ENCODE measurements around the gene MALT1.
"Not testable (repeated sequence)": the region's sequence is repeated elsewhere in the genome, so short reads cannot be mapped to it uniquely, and the experiment has no call there.

The MALT1 gene, protein sequence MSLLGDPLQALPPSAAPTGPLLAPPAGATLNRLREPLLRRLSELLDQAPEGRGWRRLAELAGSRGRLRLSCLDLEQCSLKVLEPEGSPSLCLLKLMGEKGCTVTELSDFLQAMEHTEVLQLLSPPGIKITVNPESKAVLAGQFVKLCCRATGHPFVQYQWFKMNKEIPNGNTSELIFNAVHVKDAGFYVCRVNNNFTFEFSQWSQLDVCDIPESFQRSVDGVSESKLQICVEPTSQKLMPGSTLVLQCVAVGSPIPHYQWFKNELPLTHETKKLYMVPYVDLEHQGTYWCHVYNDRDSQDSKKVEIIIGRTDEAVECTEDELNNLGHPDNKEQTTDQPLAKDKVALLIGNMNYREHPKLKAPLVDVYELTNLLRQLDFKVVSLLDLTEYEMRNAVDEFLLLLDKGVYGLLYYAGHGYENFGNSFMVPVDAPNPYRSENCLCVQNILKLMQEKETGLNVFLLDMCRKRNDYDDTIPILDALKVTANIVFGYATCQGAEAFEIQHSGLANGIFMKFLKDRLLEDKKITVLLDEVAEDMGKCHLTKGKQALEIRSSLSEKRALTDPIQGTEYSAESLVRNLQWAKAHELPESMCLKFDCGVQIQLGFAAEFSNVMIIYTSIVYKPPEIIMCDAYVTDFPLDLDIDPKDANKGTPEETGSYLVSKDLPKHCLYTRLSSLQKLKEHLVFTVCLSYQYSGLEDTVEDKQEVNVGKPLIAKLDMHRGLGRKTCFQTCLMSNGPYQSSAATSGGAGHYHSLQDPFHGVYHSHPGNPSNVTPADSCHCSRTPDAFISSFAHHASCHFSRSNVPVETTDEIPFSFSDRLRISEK

DNA sequence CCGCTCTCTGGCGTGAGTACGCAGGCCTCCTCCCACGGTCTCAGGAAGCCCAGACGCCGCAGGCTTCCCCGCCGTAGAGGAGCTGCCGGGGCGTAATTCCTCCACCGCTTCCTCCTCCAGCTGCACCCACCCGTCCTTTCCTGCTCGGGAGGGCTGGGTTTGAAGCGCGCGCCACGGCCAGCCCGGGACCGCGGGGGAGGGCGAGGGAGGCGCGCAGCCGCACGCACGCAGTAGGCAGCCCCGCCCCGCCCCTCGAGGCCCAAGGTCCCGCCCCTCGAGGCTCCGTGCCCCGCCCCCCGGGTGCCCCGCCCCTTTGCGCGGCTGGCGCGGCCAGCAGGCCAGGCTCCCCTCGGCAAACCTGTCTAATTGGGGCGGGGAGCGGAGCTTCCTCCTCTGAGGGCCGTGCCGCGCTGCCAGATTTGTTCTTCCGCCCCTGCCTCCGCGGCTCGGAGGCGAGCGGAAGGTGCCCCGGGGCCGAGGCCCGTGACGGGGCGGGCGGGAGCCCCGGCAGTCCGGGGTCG, at the start of gene MALT1:
Gene MALT1 (plus strand): TSS at position 355 of the 521 bp plus-strand sequence. CDS start 179 bp downstream, outside the sequence.
- DNase-seq (ENCODE audit: low read depth in 2 of 2, low spot score in 1 of 2) = peak; percentile 87 to 88

DNA sequence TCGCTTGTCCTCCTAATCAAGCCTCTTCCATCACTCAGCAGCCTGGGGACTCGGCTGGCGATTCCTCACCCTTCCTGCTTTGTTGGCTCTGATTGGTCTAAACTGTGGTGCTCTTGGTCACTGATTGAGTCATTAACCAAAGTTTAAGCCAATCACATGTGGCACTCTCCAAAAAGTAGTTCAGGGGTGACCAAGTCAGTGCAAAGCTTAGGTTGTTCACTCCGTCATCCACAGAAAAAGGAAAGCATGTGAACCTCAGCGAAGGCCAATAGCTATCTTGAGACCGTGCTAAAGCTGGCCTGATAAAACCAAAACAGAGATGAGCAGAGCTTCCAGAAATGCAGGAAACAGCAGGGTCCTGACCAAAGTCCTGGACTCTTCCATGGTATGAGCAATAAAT, 47.3 kb upstream of the MALT1 start:
- DNase-seq (ENCODE audit: low read depth in 2 of 2, low spot score in 1 of 2) = no peak

DNA sequence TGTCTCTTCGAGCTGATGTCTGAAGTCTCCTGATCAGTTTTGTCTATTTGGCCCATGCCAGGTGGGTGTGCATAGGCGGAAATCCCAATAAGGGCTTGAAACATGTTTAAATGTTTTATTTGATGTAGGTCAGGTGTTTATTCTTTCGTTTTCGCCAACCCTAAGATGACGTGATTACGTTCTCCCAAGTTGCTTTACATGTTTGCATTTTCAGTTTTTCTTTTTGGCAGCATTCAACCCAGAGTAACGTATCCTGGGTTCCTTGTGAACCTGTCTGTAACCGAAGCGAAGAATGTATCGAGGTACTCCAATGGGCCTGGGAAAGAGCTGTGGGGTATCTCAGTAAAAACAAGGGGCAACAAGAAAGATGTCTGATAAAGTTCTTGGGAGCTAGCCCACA, 45.4 kb upstream of the MALT1 start:
- DNase-seq (ENCODE audit: low read depth in 2 of 2, low spot score in 1 of 2) = no peak

DNA sequence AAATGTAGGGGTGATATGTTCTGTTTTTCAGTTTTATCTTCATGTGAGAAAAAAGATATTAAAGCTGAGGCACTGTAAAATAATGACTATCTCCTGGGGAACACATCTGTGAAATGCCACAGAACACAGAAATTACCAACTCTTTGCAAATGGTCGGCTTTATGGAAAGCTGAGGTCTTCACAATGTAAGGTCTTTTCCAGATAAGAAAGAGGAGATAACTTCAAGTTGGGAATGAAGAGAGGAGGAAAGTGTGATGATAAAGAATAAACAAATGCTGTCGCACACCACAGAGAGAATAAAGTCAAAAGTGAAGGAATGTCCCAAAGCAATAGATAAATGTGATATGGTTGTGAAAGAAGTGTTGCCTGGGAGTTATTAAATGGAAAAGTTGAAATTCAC, 41.2 kb upstream of the MALT1 start:
- DNase-seq (ENCODE audit: low read depth in 2 of 2, low spot score in 1 of 2) = no peak

DNA sequence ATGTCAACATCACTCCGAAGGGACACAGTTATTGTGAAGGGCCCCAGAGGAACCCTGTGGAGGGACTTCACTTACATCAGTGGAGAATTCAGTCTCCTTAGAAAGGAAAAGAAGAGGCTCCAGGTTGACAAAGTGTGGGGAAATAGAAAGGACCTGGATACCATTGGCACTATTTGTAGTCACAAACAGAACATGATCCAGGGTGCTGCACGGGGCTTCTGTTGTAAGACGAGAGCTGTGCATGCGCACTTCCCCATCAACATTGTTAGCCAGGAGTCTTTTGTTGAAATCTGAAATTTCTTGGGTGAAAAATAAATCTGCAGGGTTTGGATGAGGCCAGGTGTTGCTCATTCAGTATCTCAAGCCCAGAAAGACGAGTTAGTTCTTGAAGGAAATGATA, 40.0 kb upstream of the MALT1 start:
- no peak for DNase-seq (ENCODE audit: low read depth in 2 of 2, low spot score in 1 of 2)

DNA sequence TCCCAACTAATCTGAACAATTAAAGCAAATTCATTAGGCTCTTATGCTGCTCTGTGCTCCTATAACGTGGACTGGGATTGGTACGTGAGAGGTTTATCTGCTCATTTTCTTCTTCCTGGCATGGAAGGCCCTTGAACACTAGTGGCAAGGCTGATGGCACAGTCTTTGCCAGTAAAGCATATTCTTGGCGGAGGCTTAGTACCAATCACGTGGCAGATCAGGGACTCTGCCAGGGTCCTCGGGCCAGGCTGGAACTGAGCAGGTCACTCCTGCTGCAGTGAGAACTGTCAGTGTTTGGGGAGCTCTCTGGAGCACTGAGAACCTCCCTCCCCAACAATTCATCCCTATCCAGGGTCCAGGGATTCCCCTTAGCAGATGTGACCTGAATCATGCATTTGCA, 38.7 kb upstream of the MALT1 start:
- no peak for DNase-seq (ENCODE audit: low read depth in 2 of 2, low spot score in 1 of 2)

DNA sequence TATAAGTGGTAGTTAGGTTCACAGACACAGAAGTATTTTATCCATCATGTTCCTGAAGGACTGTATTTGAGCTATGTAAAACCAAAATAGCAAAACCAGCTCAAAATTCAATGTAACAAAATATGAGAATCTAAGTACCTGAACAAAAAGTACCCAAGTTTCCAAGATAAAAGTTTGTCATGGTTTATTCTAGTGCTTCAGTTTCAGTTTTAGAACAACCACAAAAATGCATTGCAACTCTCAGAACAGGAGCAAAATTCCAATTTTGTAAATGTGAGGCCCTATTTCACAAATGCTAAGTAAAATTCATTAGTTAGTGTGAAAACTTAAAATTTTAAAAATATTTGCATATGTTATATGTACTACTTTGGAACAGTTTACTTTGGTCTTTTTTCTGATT, 37.4 kb upstream of the MALT1 start:
- DNase-seq (ENCODE audit: low read depth in 2 of 2, low spot score in 1 of 2) = no peak

DNA sequence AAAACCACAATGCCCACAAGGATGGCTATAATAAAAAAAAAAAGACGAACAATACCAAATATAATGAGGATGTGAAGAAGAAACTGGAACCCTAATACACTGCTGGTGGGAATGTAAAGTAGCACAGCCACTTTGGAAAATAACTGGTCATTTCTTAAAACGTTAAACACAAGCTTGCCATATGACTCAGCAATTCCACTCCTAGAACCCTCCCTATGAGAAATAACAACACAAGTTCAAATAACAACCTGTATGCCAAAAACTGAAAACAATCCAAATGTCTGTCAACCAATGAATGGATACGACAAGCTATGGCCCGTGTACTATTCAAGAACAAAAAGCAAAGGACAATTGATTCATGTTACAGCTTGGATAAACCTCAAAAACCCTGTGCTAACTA, 35.4 kb upstream of the MALT1 start:
- DNase-seq (ENCODE audit: low read depth in 2 of 2, low spot score in 1 of 2) = no peak

DNA sequence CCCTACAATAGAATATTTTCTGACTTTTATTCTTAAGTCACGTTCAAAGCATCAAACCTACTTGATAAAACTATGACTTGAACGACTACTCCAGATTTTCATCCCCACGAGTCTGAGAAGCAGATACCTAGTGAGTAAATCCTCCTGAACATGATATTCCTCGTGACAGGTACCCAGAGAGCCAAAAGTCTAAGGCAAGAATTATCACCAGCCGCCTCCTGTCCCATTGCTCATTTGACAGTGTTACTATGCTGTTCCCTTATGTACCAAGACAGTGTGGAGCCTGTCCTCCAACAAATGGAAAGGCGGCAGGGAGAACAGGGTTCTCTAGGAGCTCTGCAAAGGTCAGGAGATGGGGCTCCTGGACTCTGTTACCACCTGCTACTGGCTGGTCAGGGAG, 34.1 kb upstream of the MALT1 start:
- DNase-seq (ENCODE audit: low read depth in 2 of 2, low spot score in 1 of 2) = no peak

DNA sequence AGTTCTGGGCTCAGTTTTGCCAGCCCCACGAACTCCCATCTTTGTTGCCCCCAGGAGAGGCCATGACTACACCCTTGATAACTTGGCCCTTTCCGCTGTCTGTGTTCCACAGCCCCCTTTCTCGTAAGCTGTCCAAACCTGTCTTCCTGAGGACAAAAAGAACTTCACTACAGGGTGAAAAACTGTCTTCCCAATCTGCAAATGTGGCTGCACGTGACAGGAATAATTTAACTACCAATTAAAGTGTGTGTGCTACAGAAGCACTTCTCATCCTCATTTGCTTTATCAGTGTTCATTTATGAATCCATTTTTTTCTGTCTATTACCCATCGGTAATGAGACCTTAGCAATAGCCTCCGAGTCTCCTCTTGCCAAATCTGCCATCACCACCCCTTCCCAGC, 33.3 kb upstream of the MALT1 start:
- no peak for DNase-seq (ENCODE audit: low read depth in 2 of 2, low spot score in 1 of 2)

DNA sequence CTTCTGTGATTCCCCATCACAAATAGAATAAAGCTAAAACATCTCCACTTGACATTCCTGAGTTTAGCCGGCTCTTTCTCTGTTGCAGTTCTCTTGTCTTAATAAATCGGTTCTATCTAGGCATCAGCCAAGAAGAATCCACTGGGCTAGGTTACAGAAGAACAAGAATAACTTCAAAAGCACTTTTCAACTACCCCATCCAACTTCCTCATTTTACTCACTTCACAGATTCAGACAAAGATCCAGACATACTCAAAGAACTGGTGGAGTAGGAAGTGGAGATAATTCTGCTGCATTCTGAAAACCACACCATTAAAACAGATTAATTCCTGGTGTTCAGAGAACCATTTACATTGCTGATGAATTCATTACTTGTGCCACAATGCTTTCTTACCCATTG, 32.8 kb upstream of the MALT1 start:
- DNase-seq (ENCODE audit: low read depth in 2 of 2, low spot score in 1 of 2) = no peak

DNA sequence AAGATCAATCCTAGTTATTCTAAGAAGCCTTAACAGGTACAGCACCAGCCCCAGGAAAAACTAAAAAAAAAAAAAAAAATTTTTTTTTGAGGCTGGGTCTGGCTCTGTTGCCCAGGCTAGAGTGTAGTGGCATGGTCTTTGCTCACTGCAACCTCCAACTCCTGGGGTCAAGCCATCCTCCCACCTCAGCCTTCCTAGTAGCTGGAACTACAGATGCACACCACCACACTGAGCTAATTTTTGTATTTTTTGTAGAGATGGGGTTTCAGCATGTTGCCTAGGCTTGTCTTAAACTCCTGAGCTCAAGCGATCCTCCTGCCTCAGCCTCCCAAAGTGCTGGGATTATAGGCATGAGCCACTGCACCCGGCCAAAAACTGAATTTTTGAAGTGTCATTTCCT, 32.0 kb upstream of the MALT1 start:
- DNase-seq (ENCODE audit: low read depth in 2 of 2, low spot score in 1 of 2) = no peak

DNA sequence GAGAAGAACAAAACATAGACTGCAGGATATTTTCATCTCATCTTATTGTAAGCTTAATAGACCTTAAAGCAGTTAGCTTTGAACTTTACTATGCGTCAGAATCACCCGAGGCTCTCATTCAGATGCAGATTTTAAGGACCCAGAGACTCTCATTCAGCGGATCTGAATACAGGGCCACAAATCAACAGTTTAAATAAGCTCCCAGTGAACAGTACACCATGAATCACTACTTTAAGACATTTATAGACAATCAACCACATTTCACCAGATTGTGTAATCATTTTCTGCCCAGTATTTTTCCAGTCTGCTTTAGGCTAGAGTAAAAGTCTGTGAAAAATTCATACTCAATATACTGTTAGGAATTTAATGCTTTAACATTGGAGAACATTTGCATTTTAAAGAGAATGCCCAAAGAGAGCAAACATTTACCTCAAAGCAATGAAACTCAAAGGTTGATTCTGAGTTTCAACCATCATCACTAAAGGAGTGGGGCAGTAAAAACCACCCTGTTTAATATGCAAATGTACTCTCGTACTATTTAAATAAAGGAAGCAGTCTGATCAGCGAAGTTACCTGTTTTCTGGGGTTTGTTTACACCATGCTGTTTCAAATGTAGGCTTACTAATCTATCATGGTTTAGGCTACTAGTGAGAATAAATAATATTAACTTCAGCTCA, 31.4 kb upstream of the MALT1 start:
- no peak for DNase-seq (ENCODE audit: low read depth in 2 of 2, low spot score in 1 of 2)

DNA sequence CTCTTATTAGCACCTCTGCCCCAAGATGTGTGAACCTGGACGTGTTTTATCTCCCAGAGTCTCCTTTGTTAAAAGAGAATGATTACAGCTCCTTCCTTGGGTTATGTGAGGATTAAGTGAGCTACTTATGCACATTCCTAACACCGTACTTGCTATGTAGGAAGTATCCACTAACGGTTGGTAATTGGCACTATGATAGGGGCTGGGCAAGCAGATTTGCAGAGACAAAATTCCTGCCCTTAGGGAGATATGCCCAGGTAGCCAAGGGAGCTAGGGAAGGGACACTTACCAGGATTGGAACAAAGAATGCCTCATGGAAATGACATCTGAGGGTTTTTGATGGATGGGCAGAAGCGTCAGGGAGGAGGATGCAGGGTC, 30.8 kb upstream of the MALT1 start:
- DNase-seq (ENCODE audit: low read depth in 2 of 2, low spot score in 1 of 2) = no peak

DNA sequence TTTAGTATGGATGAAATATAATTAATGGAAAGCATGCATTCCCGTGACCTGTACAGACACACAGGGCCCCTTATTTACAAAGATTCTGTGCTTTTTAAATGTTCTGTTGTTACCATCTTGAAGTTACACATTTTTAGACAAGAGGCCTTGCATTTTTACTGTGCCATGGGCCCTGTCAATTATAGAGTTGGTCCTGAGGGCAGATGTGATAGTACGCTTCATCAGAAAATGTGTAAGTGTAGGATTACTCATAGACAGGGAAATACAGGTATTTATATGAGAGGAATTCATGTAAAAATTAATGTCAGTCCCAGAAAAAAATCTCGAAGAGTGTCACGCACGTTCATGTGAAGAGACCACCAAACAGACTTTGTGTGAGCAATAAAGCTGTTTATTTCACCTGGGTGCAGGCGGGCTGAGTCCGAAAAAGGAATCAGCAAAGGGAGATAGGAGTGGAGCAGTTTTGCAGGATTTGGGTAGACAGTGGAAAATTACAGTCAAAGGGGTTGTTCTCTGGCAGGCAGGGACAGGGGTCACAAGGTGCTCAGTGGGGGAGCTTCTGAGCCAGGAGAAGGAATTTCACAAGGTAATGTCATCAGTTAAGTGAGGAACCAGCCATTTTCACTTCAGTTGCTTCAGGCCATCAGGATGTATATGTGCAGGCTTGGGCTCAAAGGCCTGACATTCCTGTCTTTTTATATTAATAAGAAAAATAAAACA, 30.2 kb upstream of the MALT1 start:
- no peak for DNase-seq (ENCODE audit: low read depth in 2 of 2, low spot score in 1 of 2)

DNA sequence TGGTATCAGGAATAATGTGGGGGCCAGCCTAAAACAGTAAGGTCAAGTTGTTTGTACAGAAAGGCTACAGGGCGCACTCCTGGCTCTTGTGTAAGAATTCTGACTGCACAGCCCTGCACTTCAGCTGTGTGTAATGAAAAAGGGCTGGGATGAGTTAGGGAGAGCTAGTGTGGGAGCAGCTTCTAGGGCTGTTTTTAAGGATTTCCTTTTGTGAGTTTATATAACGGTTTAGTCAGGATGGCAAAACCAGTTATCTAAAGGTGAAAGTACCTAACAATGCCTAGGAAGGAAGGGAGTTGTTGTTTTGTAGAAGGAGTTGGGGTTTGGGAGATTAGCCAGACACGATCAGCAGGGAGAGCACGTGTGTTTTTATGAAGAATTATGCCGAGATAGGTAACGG, 27.7 kb upstream of the MALT1 start:
- DNase-seq (ENCODE audit: low read depth in 2 of 2, low spot score in 1 of 2) = not testable (repeated sequence)

DNA sequence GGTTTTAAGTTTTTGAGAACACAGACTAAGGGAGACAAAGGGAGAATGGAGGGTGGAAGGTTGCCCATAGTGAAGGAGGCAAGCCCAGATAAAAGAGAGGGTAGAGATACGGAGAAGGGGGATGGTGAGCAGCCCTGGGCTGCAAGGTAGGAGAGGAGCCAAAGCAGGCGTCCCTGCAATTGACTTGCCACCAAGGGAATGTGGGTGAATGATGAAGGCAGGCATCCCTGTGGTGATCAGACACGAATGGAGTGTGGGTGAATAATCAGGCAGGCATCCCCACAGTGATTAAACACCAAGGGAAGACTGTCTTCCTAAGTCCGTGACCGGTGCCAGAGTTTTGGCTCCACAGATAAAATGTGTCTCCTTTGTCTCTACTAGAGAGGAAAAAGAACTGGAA, 25.9 kb upstream of the MALT1 start:
- DNase-seq (ENCODE audit: low read depth in 2 of 2, low spot score in 1 of 2) = no peak

DNA sequence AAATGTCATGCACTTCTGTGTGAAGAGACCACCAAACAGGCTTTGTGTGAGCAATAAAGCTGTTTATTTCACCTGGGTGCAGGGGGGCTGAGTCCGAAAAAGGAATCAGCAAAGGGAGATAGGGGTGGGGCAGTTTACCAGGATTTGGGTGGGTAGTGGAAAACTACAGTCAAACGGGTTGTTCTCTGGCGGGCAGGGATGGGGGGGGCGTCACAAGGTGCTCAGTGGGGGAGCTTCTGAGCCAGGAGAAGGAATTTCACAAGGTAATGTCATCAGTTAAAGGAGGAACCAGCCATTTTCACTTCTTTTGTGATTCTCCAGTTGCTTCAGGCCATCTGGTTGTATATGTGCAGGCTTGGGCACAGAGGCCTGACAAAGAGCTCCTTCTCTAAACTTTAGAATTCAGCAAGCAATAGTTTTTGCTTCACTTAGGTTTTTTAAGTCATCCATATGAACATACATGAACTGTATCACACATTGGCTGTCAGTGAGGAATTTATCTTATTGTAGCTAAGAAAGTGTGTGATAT, 24.9 kb upstream of the MALT1 start:
- DNase-seq (ENCODE audit: low read depth in 2 of 2, low spot score in 1 of 2) = no peak

DNA sequence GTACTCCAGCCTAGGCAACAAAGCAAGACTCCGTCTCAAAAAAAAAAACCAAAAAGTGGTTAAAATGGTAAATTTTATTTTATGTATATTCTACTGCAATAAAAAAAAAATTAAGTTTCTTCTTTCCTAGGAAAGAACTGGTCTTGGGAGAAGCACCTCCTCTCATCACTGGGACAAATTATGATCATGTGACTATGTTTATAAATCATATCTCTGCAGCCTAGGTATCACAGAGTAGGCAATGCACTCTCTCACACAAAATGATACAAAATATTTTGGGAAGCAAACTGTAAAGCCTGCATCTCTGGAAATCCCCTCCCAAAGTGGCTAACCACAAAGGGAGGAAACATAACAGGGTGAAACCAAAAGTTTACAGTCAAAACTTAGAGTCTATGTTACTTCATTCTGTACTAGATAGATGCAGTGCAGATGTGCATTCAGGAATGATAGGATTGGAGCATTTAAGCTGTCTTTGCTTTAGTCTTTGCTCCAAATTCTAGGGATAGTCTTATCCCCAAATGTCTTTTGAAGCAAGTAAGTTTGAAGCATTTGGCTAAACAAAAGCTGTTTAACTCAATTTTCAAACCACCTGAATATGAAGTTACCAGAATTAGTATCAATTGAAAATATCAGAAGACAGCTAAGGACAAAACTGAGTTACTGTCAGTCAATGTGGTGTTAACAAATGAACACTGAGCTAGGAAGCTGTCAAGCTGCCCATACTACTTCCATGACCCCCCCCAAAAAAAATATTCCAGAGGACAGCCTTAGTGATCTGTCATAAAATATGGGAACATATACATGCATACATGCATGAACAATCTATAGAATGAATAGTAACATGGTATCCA, 21.1 kb upstream of the MALT1 start:
- no peak for DNase-seq (ENCODE audit: low read depth in 2 of 2, low spot score in 1 of 2)

DNA sequence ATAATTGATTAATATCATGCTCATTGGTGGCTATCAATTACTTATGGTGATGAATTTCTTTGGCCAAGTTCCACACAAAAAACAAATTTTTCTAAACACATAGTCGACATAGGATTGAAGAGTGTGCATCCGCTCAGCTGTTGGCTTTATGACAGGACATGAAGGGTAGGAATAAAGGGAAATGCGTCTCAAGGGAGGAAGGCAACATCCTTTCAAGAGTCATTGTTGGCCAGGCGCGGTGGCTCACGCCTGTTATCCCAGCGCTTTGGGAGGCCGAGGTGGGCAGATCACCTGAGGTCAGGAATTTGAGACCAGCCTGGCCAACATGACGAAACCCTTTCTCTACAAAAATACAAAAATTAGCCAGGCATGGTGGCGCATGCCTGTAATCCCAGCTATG, 20.4 kb upstream of the MALT1 start:
- not testable (repeated sequence) for DNase-seq (ENCODE audit: low read depth in 2 of 2, low spot score in 1 of 2)
